HEK293 (cell line): Measurements from ENCODE around the gene KCNH5.

ENCODE experiments used
- CTCF ChIA-PET: fragments of 350-600 bp; formaldehyde crosslinking; extraction: SDS; loops from one replicate; lab custom pipeline; 2021; ENCODE audit warnings: antibody characterized with exemption; lab: Yijun Ruan, JAX
- POLR2A ChIA-PET: fragments of 300-600 bp; formaldehyde crosslinking; extraction: SDS; loops from one replicate; lab custom pipeline; 2020; ENCODE audit warnings: antibody characterized with exemption, inconsistent platforms; lab: Yijun Ruan, JAX
- H3K27ac ChIP-seq: fragments of 200-500 bp; sonication (Bioruptor generic); 2 replicates; pipeline ENCODE4 v1.5.1; 2014; ENCODE audit warnings: low read depth, low read length, control low read depth, inconsistent platforms; ENCODE audit errors: extremely low read depth
- H3K36me3 ChIP-seq, 2 experiments: fragments of 200-500 bp in 1 of 2; sonication (Bioruptor generic) in 1 of 2; 1 replicate in 1 of 2; 2 replicates in 1 of 2; pipeline ENCODE4 v1.5.1; 2014 to 2017; ENCODE audit warnings: inconsistent platforms in 2 of 2, low read length in 2 of 2; ENCODE audit not compliant: control insufficient read depth in 2 of 2, insufficient read depth in 1 of 2
- H3K4me1 ChIP-seq: fragments of 200-500 bp; sonication (Bioruptor generic); 2 replicates; pipeline ENCODE4 v1.5.1; 2014; ENCODE audit warnings: mild to moderate bottlenecking, low read length, inconsistent platforms; ENCODE audit not compliant: control insufficient read depth, insufficient read depth
- H3K4me3 ChIP-seq: 2 replicates; pipeline ENCODE4 v1.5.1; 2011; ENCODE audit warnings: low read depth, mild to moderate bottlenecking, control low read depth, low read length, moderate library complexity
- H3K9me3 ChIP-seq: fragments of 200-500 bp; sonication (Bioruptor generic); 2 replicates; pipeline ENCODE4 v1.5.1; 2014; ENCODE audit warnings: low read depth, low read length, inconsistent platforms; ENCODE audit not compliant: control insufficient read depth, insufficient read depth
- IKZF3 ChIP-seq: fragments of 450-650 bp; IDR thresholded peaks from 2 replicates; pipeline ENCODE4 v1.5.0; 2018; ENCODE audit warnings: missing biosample characterization, mild to moderate bottlenecking, missing genetic modification characterization, moderate library complexity
- KLF17 ChIP-seq: fragments of 450-650 bp; formaldehyde crosslinking; IDR thresholded peaks from 2 replicates; pipeline ENCODE4 v1.5.1; 2016; ENCODE audit warnings: missing biosample characterization, missing genetic modification characterization
- MYNN ChIP-seq: fragments of 450-650 bp; formaldehyde crosslinking; IDR thresholded peaks from 2 replicates; pipeline ENCODE4 v1.5.1; 2016; ENCODE audit warnings: missing biosample characterization, missing genetic modification characterization, borderline replicate concordance
- MZF1 ChIP-seq: fragments of 450-650 bp; formaldehyde crosslinking; IDR thresholded peaks from 2 replicates; pipeline ENCODE4 v1.5.1; 2017; ENCODE audit warnings: missing biosample characterization, missing genetic modification characterization, borderline replicate concordance
- PRDM2 ChIP-seq: fragments of 450-650 bp; formaldehyde crosslinking; IDR thresholded peaks from 2 replicates; pipeline ENCODE4 v1.5.1; 2016; ENCODE audit warnings: missing biosample characterization, missing genetic modification characterization, borderline replicate concordance
- SCRT2 ChIP-seq: fragments of 450-650 bp; formaldehyde crosslinking; IDR thresholded peaks from 2 replicates; pipeline ENCODE4 v1.5.1; 2016; ENCODE audit warnings: missing biosample characterization, missing genetic modification characterization
- ZFP3 ChIP-seq: fragments of 450-650 bp; formaldehyde crosslinking; IDR thresholded peaks from 2 replicates; pipeline ENCODE4 v1.5.1; 2016; ENCODE audit warnings: low read depth, missing biosample characterization, missing genetic modification characterization
- ZNF133 ChIP-seq: fragments of 450-650 bp; formaldehyde crosslinking; IDR thresholded peaks from 2 replicates; pipeline ENCODE4 v1.5.1; 2016; ENCODE audit warnings: missing biosample characterization, missing genetic modification characterization
- ZNF324 ChIP-seq: fragments of 450-650 bp; formaldehyde crosslinking; IDR thresholded peaks from 2 replicates; pipeline ENCODE4 v1.5.1; 2016; ENCODE audit warnings: missing biosample characterization, missing genetic modification characterization
- ZNF449 ChIP-seq: fragments of 450-650 bp; formaldehyde crosslinking; IDR thresholded peaks from 2 replicates; pipeline ENCODE4 v1.5.1; 2017; ENCODE audit warnings: missing biosample characterization, mild to moderate bottlenecking, missing genetic modification characterization, moderate library complexity
- ZNF488 ChIP-seq: fragments of 450-650 bp; formaldehyde crosslinking; IDR thresholded peaks from 2 replicates; pipeline ENCODE4 v1.5.1; 2016; ENCODE audit warnings: missing biosample characterization, missing genetic modification characterization
- ZNF510 ChIP-seq: fragments of 450-650 bp; formaldehyde crosslinking; IDR thresholded peaks from 2 replicates; pipeline ENCODE4 v1.5.1; 2018; ENCODE audit warnings: mild to moderate bottlenecking, missing genetic modification characterization, missing biosample characterization; ENCODE audit not compliant: insufficient replicate concordance
- ZNF529 ChIP-seq: fragments of 450-650 bp; formaldehyde crosslinking; IDR thresholded peaks from 2 replicates; pipeline ENCODE4 v1.5.1; 2017; ENCODE audit warnings: missing genetic modification characterization, missing biosample characterization; ENCODE audit not compliant: insufficient replicate concordance
- ZNF544 ChIP-seq: fragments of 450-650 bp; formaldehyde crosslinking; IDR thresholded peaks from 2 replicates; pipeline ENCODE4 v1.5.0; 2017; ENCODE audit warnings: missing biosample characterization, missing genetic modification characterization
- ZNF677 ChIP-seq: fragments of 450-650 bp; IDR thresholded peaks from 2 replicates; pipeline ENCODE4 v1.5.0; 2018; ENCODE audit warnings: missing biosample characterization, mild to moderate bottlenecking, missing genetic modification characterization, moderate library complexity
- ZNF707 ChIP-seq: fragments of 450-650 bp; formaldehyde crosslinking; IDR thresholded peaks from 2 replicates; pipeline ENCODE4 v1.5.1; 2016; ENCODE audit warnings: missing biosample characterization, missing genetic modification characterization
- ZNF768 ChIP-seq: fragments of 450-650 bp; formaldehyde crosslinking; IDR thresholded peaks from 2 replicates; pipeline ENCODE4 v1.5.1; 2018; ENCODE audit warnings: missing biosample characterization, mild to moderate bottlenecking, missing genetic modification characterization
- TF ChIP-seq, protein P1 (sequence below): fragments of 450-650 bp; formaldehyde crosslinking; IDR thresholded peaks from 2 replicates; pipeline ENCODE4 v1.5.1; 2016; ENCODE audit warnings: missing biosample characterization, missing genetic modification characterization
- TF ChIP-seq, protein P2 (sequence below): fragments of 450-650 bp; IDR thresholded peaks from 2 replicates; pipeline ENCODE4 v1.5.1; 2018; ENCODE audit warnings: missing biosample characterization, mild to moderate bottlenecking, missing genetic modification characterization
- TF ChIP-seq, protein P3 (sequence below): fragments of 450-650 bp; formaldehyde crosslinking; IDR thresholded peaks from 2 replicates; pipeline ENCODE4 v1.5.1; 2016; ENCODE audit warnings: missing biosample characterization, missing genetic modification characterization
- TF ChIP-seq, protein P4 (sequence below): fragments of 450-650 bp; formaldehyde crosslinking; IDR thresholded peaks from 2 replicates; pipeline ENCODE4 v1.5.1; 2016; ENCODE audit warnings: missing biosample characterization, missing genetic modification characterization, borderline replicate concordance

Gene KCNH5

DNA sequence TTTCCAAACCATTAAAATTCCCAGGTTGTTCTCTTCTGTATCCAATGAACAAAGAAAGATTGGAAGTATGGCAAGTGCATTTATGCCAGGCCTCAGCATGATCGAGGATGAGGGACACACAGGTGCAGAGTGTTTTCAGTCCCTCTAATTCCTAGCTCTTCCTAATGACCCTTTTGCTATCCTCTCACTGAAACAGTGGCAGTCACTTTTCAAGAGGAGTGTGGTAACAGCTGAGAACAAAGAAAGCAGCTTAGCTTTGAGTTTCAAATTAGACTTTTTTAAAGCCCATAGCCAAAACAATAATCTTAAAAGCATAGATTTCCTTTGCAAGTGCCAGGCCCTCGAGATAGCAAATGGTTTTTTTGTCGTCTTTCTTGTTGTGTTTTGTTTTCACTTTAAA, 110.8 kb downstream of the KCNH5 start (continued):
- no peak for TF ChIP-seq PRDM2 (tag by site-specific recombination)
- TF ChIP-seq ZNF133 (tag by site-specific recombination): no peak
- no peak for TF ChIP-seq MYNN (tag by site-specific recombination)
- TF ChIP-seq ZNF449: no peak
- TF ChIP-seq, all 188 proteins: peak for 0

DNA sequence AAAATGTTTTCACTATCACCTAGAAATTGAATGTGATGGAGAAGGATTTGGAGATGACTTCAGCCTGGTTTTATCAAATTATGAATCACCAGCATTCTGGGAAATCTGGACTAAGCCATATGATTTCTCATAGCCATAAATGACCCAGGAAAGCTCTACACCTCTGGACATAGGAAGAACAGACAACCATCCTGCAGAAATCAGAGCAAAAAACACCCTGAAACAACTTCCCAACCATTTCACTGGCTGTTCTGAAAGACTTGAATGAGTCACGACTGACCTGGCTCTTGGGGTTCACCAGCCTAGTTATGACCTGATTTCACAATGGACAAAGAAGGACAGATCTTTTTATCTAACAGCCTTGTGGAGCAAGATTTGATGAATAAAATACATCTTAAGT, 123.8 kb downstream of the KCNH5 start:
- ChIA-PET POLR2A (no interaction called here), CTCF (no interaction called here)
- Histone ChIP-seq H3K36me3 (no peaks in the 10 kb centered on the region), H3K27ac (no peak overlapping the region), H3K9me3 (no peaks in the 10 kb centered on the region), H3K4me1 (no peaks in the 10 kb centered on the region), H3K4me3 (no peak overlapping the region)
- TF ChIP-seq SCRT2 (tag by site-specific recombination) (no peak), MZF1 (tag by site-specific recombination) (no peak), ZNF707 (tag by site-specific recombination) (no peak), KLF17 (no peak), ZNF510 (tag by site-specific recombination) (no peak), ZNF768 (tag by site-specific recombination) (no peak), ZNF488 (tag by site-specific recombination) (no peak), ZNF544 (no peak), ZNF324 (no peak), ZNF529 (tag by site-specific recombination) (no peak), ZNF677 (no peak), IKZF3 (tag by site-specific recombination) (no peak), ZFP3 (tag by site-specific recombination) (no peak)
- TF ChIP-seq, protein P1, sequence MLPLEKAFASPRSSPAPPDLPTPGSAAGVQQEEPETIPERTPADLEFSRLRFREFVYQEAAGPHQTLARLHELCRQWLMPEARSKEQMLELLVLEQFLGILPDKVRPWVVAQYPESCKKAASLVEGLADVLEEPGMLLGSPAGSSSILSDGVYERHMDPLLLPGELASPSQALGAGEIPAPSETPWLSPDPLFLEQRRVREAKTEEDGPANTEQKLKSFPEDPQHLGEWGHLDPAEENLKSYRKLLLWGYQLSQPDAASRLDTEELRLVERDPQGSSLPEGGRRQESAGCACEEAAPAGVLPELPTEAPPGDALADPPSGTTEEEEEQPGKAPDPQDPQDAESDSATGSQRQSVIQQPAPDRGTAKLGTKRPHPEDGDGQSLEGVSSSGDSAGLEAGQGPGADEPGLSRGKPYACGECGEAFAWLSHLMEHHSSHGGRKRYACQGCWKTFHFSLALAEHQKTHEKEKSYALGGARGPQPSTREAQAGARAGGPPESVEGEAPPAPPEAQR (tag by site-specific recombination): no peak
- TF ChIP-seq, protein P2, sequence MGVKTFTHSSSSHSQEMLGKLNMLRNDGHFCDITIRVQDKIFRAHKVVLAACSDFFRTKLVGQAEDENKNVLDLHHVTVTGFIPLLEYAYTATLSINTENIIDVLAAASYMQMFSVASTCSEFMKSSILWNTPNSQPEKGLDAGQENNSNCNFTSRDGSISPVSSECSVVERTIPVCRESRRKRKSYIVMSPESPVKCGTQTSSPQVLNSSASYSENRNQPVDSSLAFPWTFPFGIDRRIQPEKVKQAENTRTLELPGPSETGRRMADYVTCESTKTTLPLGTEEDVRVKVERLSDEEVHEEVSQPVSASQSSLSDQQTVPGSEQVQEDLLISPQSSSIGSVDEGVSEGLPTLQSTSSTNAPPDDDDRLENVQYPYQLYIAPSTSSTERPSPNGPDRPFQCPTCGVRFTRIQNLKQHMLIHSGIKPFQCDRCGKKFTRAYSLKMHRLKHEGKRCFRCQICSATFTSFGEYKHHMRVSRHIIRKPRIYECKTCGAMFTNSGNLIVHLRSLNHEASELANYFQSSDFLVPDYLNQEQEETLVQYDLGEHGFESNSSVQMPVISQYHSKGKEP (tag by site-specific recombination): no peak
- TF ChIP-seq, protein P3, sequence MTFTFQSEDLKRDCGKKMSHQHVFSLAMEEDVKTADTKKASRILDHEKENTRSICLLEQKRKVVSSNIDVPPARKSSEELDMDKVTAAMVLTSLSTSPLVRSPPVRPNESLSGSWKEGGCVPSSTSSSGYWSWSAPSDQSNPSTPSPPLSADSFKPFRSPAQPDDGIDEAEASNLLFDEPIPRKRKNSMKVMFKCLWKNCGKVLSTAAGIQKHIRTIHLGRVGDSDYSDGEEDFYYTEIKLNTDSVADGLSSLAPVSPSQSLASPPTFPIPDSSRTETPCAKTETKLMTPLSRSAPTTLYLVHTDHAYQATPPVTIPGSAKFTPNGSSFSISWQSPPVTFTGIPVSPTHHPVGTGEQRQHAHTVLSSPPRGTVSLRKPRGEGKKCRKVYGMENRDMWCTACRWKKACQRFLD (tag by site-specific recombination): no peak
- TF ChIP-seq, protein P4, sequence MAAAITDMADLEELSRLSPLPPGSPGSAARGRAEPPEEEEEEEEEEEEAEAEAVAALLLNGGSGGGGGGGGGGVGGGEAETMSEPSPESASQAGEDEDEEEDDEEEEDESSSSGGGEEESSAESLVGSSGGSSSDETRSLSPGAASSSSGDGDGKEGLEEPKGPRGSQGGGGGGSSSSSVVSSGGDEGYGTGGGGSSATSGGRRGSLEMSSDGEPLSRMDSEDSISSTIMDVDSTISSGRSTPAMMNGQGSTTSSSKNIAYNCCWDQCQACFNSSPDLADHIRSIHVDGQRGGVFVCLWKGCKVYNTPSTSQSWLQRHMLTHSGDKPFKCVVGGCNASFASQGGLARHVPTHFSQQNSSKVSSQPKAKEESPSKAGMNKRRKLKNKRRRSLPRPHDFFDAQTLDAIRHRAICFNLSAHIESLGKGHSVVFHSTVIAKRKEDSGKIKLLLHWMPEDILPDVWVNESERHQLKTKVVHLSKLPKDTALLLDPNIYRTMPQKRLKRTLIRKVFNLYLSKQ (tag by site-specific recombination): no peak
